VCaP (cell line): Measurements from ENCODE around the gene HIF3A.

ENCODE experiments used
- H3K27ac ChIP-seq: fragments of 450-650 bp; 2 replicates; pipeline ENCODE4 v1.5.1; 2017
- TF ChIP-seq, protein P1 (sequence below): fragments of 450-650 bp; conservative IDR thresholded peaks from 2 replicates; pipeline ENCODE4 v1.5.1; 2017; ENCODE audit warnings: mild to moderate bottlenecking, moderate library complexity

Gene HIF3A

DNA sequence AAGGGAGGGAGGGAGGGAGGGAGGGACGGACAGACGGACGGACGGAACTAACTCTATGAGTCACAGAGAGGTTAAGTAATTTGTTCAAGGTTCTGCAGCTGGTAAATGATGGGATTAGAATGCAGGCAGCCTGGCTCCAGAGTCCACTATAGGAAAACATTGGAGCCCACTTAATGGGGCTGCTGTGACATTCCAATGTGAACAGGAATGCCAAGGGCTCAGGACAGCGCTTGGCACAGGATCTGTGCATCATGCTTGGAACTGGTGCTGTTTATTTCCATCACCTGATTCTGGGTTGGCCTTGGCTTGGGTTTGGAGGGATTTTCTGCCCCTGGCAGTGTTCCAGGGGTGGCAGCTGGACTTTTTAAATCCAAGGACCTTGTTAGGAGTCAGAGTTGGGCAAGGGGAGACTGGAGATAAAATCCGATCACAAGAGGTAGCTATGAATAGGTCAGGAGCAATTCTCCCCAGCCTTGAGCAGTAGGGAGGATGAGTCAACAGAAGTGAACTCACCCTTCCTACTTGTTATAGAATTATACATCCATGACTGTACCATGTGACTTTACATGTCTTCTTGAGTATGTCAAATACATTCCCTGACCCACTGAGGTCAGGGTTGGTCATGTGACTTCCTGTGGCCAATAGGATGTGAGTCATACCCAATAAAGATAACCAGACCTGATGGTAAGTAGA, 7.8 kb upstream of the HIF3A start:
- TF ChIP-seq, protein P1, sequence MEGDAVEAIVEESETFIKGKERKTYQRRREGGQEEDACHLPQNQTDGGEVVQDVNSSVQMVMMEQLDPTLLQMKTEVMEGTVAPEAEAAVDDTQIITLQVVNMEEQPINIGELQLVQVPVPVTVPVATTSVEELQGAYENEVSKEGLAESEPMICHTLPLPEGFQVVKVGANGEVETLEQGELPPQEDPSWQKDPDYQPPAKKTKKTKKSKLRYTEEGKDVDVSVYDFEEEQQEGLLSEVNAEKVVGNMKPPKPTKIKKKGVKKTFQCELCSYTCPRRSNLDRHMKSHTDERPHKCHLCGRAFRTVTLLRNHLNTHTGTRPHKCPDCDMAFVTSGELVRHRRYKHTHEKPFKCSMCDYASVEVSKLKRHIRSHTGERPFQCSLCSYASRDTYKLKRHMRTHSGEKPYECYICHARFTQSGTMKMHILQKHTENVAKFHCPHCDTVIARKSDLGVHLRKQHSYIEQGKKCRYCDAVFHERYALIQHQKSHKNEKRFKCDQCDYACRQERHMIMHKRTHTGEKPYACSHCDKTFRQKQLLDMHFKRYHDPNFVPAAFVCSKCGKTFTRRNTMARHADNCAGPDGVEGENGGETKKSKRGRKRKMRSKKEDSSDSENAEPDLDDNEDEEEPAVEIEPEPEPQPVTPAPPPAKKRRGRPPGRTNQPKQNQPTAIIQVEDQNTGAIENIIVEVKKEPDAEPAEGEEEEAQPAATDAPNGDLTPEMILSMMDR, result no peak
- H3K27ac ChIP-seq, result no peak overlapping the region

DNA sequence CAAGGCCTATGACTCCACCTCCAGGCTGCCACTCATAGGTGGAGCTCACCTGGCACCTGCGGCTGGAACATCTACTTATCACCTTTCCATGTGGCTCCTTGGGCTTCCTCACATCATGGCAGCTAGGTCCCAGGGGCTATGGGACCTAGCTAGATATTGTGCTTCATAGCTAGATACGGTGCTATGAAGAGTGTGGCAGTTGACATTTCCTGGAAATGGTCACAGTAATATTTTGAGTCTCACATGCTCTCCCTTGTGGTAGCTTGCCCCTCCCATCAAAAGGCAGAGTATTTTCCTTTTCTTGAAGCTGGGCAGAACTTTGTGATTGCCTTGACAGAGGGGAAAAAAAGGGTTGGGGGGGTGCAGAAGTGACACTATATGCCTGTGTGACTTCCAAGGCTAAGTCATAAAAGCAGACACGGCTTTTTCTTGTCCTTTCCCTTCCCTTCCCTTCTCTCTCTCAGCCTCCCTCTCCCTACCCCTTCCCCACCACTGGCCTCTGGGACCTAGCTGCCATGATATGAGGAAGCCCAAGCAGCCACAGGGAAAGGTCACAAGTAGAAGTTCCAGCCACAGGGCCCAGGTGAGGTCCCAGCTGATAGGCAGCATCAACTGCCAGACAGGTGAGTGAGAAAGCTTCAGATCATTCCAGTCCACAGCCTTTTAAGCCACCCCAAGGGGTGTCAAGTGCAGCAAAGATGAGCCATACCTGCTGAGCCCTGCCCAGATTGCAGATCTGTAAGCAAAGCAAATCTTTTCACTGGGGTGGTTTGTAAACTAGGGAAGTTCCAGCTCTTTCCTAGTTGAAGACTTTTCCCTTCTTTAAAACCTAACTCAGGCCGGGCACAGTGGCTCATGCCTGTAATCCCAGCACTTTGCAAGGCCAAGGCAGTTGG, 6.9 kb upstream of the HIF3A start:
- no peak overlapping the region for H3K27ac ChIP-seq
- TF ChIP-seq, protein P1, result no peak

DNA sequence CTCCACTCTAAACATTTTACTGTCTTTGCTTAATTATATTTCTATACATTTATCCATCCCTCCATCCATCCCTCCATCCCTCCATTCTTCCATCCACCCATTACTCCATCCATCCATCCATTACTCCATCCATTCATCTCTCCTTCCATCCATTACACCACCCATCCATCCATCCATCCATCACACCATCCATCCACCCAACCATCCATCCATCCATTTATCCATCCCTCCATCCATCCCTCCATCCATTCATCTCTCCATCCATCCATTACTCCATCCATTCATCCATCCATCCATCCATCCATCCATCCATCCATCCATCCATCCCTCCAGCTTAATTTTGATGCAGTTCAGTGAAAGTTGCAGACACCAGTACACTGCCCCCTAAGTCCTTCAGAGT, 5.0 kb upstream of the HIF3A start:
- TF ChIP-seq, protein P1, result no peak
- no peak overlapping the region for H3K27ac ChIP-seq

DNA sequence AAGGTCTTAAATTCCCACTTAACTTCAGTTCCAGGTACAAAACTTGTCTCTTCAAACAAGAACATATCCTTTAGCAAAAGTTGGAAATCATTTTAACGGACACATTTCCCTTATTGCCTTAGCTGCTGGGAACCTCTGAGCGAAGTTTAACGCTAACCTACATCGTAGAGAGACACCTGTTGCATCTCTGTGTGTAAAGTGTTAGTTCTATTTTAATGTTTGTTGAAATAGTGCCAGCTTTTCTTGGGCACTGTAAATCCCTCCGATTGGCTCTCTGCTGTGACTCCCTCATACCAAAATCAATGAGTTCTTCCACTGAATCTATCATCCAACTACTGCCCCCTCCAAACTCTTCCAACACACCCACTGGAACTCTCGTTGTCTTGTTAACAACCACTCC, 2.3 kb upstream of the HIF3A start:
- no peak overlapping the region for H3K27ac ChIP-seq
- TF ChIP-seq, protein P1, result no peak

DNA sequence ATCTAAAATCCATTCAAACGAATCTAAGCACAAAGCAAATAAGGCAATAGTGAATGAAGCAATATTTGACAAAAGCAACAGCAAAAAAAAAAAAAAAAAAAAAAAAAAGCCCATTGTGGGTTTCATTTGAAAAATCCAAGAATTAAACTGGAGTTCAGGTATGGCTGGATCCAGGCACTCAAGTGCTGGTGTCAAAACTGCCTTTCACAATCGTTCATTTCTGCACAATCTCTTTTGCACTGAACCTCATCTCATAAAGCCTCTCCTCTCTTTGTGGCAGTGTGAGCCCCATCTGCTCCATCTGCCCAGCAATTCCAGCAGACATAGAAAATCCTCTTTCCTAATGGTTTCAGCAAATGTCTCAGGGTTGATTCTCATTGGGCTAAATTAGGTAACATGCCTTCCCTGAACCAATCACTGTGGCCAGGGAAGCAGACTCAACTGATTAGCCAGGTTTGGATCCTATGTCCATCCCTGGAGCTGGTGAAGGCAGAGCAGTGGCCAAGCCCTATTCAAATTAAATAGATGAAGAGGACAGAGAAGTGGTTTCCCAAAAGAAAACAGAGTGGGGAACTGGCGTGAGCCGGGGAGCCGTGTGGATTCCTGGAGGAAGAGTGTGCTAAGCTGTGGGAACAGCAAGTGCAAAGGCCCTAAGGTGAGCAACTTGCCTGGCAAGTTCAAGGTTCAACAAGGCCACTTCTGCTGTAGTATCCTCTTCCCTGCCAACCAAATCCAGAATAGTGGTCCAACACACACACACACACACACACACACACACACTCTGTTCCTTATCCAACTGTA, 1.2 kb upstream of the HIF3A start:
- no peak overlapping the region for H3K27ac ChIP-seq
- TF ChIP-seq, protein P1, result no peak

DNA sequence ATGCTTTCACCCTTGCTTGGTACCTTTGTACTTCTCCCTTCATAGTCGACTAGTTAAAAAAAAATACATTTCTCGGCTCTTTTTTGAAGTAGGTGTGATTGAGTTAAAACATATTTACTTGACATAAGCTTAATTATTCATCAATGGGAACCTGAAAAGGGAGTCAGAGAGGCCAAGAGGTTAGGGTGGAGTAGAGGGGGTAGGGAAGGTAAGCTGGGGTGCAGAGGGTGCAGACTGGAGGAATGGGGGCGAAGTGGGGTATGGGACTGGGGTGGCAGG, 701 bp upstream of the HIF3A start:
- H3K27ac ChIP-seq, result no peak overlapping the region
- TF ChIP-seq, protein P1, result no peak
